Measurements from ENCODE around the gene GALNT18.

GALNT18 gene

DNA sequence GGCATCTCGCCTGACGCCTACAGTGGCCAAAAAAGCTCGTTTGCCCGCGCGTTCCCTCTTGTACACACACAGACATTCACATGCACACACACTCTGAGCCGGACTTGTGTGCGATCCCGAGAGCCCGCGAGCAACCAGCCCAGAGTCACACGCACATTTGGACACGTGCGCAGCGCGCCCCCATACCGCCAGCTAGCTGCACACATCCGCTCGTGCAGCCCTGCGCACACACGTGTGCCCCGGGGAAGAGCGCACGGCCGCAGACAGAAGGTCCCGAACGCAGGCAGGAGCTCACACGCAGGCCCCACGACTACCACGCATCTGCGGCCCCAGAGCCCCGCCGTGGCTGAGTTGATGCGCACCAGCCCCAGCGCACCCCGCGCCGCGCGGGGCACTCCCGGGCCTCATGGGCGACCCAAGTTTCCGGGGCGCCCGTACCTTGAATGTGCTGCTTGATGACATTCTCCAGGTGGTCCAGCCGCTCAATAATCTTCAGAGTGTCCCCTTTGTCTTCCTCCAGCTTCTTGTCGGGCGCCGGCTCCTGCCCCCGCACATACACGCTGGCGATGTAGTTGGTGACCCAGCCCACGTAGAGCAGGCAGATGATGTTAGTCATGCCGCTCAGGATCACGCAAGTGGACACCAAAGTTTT is 758 bp downstream of the GALNT18 start:
- H3K9me3 ChIP-seq (ENCODE audit: control insufficient read depth, insufficient read depth, low read depth, low read length): no peaks in the 10 kb centered on the region
- H3K4me3 ChIP-seq (ENCODE audit: low read depth, low read length): peak overlapping the region; percentile 48
- H3K27ac ChIP-seq (ENCODE audit: extremely low read depth, low read depth, low read length): peak overlapping the region; percentile 10; the same call in 1 of the 2 replicates
- CTCF ChIA-PET: interaction anchor here (0.6 to 1.8 kb wide), 13 partner anchors 12 to 586 kb away, joined by 3 to 12 read pairs (median 4); no protein-coding TSS in a partner anchor
- no peaks in the 10 kb centered on the region for H3K36me3 ChIP-seq (ENCODE audit: control insufficient read depth in 2 of 2, insufficient read depth in 1 of 2, low read length in 2 of 2)
- POLR2A ChIA-PET: interaction anchor here (0.6 to 1.7 kb wide), 5 partner anchors 37 to 812 kb away, joined by 3 to 6 read pairs (median 3); partner anchors contain the start of gene EIF4G2
- no peaks in the 10 kb centered on the region for H3K4me1 ChIP-seq (ENCODE audit: control insufficient read depth, insufficient read depth, low read length)
- TF ChIP-seq ZNF391 (tag by site-specific recombination; IDR thresholded peaks at IDR 0.05; ENCODE audit: borderline replicate concordance, low read depth) (no peak), ZNF112 (tag by site-specific recombination; IDR thresholded peaks at IDR 0.05) (no peak), ZNF76 (tag by site-specific recombination; IDR thresholded peaks at IDR 0.05; ENCODE audit: borderline replicate concordance, low read depth) (peak; percentile 80), BCL11A (tag by site-specific recombination; IDR thresholded peaks at IDR 0.05; ENCODE audit: low read depth) (no peak), SP3 (tag by site-specific recombination; IDR thresholded peaks at IDR 0.05) (no peak), YY1 (tag by site-specific recombination; IDR thresholded peaks at IDR 0.05) (no peak), ZNF114 (tag by site-specific recombination; IDR thresholded peaks at IDR 0.05) (no peak), ZNF785 (tag by site-specific recombination; IDR thresholded peaks at IDR 0.05) (no peak), ZNF169 (tag by site-specific recombination; IDR thresholded peaks at IDR 0.05) (no peak), HOXC10 (CRISPR knock-in tag; IDR thresholded peaks at IDR 0.05) (no peak), ZNF157 (tag by site-specific recombination; IDR thresholded peaks at IDR 0.05) (no peak), ZNF423 (tag by site-specific recombination; IDR thresholded peaks at IDR 0.05) (no peak), OVOL3 (tag by site-specific recombination; IDR thresholded peaks at IDR 0.05) (no peak), ZBTB21 (tag by site-specific recombination; IDR thresholded peaks at IDR 0.05) (no peak), IKZF3 (tag by site-specific recombination; IDR thresholded peaks at IDR 0.05) (no peak), ZNF37A (tag by site-specific recombination; IDR thresholded peaks at IDR 0.05) (no peak), ZNF146 (tag by site-specific recombination; IDR thresholded peaks at IDR 0.05) (no peak), ZNF121 (tag by site-specific recombination; IDR thresholded peaks at IDR 0.05) (no peak), ZBTB8A (tag by site-specific recombination; IDR thresholded peaks at IDR 0.05) (no peak), ZBTB1 (tag by site-specific recombination; IDR thresholded peaks at IDR 0.05) (no peak), ZNF24 (tag by site-specific recombination; IDR thresholded peaks at IDR 0.05) (no peak), ZNF184 (tag by site-specific recombination; IDR thresholded peaks at IDR 0.05) (no peak)
- TF ChIP-seq, protein P1, sequence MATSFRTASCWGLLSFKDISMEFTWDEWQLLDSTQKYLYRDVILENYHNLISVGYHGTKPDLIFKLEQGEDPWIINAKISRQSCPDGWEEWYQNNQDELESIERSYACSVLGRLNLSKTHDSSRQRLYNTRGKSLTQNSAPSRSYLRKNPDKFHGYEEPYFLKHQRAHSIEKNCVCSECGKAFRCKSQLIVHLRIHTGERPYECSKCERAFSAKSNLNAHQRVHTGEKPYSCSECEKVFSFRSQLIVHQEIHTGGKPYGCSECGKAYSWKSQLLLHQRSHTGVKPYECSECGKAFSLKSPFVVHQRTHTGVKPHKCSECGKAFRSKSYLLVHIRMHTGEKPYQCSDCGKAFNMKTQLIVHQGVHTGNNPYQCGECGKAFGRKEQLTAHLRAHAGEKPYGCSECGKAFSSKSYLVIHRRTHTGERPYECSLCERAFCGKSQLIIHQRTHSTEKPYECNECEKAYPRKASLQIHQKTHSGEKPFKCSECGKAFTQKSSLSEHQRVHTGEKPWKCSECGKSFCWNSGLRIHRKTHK (tag by site-specific recombination; IDR thresholded peaks at IDR 0.05): no peak
- TF ChIP-seq, protein P2, sequence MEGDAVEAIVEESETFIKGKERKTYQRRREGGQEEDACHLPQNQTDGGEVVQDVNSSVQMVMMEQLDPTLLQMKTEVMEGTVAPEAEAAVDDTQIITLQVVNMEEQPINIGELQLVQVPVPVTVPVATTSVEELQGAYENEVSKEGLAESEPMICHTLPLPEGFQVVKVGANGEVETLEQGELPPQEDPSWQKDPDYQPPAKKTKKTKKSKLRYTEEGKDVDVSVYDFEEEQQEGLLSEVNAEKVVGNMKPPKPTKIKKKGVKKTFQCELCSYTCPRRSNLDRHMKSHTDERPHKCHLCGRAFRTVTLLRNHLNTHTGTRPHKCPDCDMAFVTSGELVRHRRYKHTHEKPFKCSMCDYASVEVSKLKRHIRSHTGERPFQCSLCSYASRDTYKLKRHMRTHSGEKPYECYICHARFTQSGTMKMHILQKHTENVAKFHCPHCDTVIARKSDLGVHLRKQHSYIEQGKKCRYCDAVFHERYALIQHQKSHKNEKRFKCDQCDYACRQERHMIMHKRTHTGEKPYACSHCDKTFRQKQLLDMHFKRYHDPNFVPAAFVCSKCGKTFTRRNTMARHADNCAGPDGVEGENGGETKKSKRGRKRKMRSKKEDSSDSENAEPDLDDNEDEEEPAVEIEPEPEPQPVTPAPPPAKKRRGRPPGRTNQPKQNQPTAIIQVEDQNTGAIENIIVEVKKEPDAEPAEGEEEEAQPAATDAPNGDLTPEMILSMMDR (tag by site-specific recombination; IDR thresholded peaks at IDR 0.05): peak; percentile 81
- TF ChIP-seq, protein P3, sequence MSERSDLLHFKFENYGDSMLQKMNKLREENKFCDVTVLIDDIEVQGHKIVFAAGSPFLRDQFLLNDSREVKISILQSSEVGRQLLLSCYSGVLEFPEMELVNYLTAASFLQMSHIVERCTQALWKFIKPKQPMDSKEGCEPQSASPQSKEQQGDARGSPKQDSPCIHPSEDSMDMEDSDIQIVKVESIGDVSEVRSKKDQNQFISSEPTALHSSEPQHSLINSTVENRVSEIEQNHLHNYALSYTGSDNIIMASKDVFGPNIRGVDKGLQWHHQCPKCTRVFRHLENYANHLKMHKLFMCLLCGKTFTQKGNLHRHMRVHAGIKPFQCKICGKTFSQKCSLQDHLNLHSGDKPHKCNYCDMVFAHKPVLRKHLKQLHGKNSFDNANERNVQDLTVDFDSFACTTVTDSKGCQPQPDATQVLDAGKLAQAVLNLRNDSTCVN (tag by site-specific recombination; optimal IDR thresholded peaks at IDR 0.05): peak; percentile 97
- TF ChIP-seq, protein P4, sequence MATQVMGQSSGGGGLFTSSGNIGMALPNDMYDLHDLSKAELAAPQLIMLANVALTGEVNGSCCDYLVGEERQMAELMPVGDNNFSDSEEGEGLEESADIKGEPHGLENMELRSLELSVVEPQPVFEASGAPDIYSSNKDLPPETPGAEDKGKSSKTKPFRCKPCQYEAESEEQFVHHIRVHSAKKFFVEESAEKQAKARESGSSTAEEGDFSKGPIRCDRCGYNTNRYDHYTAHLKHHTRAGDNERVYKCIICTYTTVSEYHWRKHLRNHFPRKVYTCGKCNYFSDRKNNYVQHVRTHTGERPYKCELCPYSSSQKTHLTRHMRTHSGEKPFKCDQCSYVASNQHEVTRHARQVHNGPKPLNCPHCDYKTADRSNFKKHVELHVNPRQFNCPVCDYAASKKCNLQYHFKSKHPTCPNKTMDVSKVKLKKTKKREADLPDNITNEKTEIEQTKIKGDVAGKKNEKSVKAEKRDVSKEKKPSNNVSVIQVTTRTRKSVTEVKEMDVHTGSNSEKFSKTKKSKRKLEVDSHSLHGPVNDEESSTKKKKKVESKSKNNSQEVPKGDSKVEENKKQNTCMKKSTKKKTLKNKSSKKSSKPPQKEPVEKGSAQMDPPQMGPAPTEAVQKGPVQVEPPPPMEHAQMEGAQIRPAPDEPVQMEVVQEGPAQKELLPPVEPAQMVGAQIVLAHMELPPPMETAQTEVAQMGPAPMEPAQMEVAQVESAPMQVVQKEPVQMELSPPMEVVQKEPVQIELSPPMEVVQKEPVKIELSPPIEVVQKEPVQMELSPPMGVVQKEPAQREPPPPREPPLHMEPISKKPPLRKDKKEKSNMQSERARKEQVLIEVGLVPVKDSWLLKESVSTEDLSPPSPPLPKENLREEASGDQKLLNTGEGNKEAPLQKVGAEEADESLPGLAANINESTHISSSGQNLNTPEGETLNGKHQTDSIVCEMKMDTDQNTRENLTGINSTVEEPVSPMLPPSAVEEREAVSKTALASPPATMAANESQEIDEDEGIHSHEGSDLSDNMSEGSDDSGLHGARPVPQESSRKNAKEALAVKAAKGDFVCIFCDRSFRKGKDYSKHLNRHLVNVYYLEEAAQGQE (tag by site-specific recombination; IDR thresholded peaks at IDR 0.05): no peak
- TF ChIP-seq, protein P5, sequence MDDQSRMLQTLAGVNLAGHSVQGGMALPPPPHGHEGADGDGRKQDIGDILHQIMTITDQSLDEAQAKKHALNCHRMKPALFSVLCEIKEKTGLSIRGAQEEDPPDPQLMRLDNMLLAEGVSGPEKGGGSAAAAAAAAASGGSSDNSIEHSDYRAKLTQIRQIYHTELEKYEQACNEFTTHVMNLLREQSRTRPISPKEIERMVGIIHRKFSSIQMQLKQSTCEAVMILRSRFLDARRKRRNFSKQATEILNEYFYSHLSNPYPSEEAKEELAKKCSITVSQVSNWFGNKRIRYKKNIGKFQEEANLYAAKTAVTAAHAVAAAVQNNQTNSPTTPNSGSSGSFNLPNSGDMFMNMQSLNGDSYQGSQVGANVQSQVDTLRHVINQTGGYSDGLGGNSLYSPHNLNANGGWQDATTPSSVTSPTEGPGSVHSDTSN (CRISPR knock-in tag; IDR thresholded peaks at IDR 0.05): no peak
- TF ChIP-seq, protein P6, sequence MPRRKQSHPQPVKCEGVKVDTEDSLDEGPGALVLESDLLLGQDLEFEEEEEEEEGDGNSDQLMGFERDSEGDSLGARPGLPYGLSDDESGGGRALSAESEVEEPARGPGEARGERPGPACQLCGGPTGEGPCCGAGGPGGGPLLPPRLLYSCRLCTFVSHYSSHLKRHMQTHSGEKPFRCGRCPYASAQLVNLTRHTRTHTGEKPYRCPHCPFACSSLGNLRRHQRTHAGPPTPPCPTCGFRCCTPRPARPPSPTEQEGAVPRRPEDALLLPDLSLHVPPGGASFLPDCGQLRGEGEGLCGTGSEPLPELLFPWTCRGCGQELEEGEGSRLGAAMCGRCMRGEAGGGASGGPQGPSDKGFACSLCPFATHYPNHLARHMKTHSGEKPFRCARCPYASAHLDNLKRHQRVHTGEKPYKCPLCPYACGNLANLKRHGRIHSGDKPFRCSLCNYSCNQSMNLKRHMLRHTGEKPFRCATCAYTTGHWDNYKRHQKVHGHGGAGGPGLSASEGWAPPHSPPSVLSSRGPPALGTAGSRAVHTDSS (tag by site-specific recombination; IDR thresholded peaks at IDR 0.05): no peak
